ENCODE results near the gene TLE6. TPM values are rescaled to one million over a fixed set of nuclear protein-coding genes. Genes with fewer than 3 reads are reported as not detected.

Gene TLE6
- total and polyA plus RNA-seq, 2 donors from 2014 or later: 3.7 to 5.2 TPM

DNA sequence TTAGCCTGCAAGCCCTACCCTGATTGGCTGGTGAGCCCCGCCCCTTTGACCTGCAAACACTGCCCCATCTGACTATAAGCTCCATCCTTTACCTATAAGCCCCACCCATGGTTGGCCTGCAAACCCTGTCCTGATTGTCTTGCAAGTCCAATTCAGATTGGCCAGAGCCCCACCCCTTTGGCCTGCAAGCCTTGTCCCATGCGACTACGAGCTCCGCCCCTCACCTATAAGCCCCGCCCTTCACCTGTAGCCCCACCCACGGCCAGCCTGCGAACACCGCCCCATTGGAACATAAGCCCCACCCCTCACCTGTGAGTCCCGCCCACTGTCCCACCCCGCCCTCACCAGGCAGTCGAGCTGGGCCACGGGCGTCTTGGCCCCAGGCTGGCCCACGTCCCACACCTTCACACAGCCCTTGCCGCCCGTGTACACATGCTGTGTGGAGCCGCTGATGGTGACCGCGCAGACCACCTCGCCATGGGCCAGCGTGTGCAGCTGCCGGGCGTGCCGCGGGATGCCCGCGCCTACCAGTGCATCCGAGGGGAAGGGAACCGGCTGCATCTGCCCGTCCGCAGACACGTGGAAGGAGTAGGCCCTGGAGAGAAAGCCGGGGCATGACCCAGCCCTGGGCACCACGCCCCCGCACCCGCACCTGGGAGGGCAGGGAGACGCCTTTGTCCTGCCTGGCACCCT is 28.9 kb downstream of the TLE6 start:
- H3K9ac ChIP-seq (ENCODE audit: low read length in 3 of 3): no peak overlapping the region
- no peaks in the 10 kb centered on the region for H3K4me1 ChIP-seq (ENCODE audit: control insufficient read depth in 2 of 3, insufficient read depth in 2 of 3, low read depth in 1 of 3, low read length in 3 of 3)
- DNase-seq (peak in 2 of 5 donors; percentile 40 to 60), FAIRE-seq (no peak)
- no peak overlapping the region for H3K4me3 ChIP-seq (ENCODE audit: low read length in 3 of 3)
- intact Hi-C loops (cut with DNase I): no loop called here
- TF ChIP-seq, protein P1, sequence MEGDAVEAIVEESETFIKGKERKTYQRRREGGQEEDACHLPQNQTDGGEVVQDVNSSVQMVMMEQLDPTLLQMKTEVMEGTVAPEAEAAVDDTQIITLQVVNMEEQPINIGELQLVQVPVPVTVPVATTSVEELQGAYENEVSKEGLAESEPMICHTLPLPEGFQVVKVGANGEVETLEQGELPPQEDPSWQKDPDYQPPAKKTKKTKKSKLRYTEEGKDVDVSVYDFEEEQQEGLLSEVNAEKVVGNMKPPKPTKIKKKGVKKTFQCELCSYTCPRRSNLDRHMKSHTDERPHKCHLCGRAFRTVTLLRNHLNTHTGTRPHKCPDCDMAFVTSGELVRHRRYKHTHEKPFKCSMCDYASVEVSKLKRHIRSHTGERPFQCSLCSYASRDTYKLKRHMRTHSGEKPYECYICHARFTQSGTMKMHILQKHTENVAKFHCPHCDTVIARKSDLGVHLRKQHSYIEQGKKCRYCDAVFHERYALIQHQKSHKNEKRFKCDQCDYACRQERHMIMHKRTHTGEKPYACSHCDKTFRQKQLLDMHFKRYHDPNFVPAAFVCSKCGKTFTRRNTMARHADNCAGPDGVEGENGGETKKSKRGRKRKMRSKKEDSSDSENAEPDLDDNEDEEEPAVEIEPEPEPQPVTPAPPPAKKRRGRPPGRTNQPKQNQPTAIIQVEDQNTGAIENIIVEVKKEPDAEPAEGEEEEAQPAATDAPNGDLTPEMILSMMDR (IDR thresholded peaks at IDR 0.05; ENCODE audit: borderline replicate concordance, extremely low read depth, insufficient read depth): no peak
- peaks cover 0 to 8% (median 5%) of the 10 kb centered on the region in 3 donors for H3K36me3 ChIP-seq (ENCODE audit: control insufficient read depth in 2 of 3, insufficient read depth in 3 of 3, low read length in 3 of 3)
- H3K27me3 ChIP-seq (ENCODE audit: control insufficient read depth, insufficient read depth, low read length): no peaks in the 10 kb centered on the region
- H3K9me3 ChIP-seq (ENCODE audit: control insufficient read depth in 2 of 3, insufficient read depth in 1 of 3, low read length in 3 of 3): no peaks in the 10 kb centered on the region
- no peak overlapping the region for H3K27ac ChIP-seq (ENCODE audit: low read depth in 2 of 2, low read length in 2 of 2)

DNA sequence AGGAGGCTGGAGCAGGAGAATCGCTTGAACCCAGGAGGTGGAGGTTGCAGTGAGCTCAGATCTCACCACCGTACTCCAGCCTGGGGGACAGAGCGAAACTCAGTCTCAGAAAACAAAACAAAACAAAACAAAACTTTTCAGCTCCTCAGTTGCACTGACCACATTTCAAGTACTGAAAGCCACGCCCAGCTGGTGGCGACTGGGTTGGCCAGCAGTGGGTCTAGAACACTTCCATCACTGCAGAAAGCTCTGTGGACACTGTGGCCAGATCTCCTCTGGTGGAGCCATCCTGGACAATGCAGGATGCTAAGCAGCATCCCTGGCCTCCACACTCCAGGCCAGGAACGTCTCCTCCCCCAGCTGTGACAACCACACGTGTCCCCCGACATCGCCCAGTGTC is 30.6 kb downstream of the TLE6 start:
- TF ChIP-seq, protein P1 (IDR thresholded peaks at IDR 0.05; ENCODE audit: borderline replicate concordance, extremely low read depth, insufficient read depth): no peak
- FAIRE-seq: no peak
- peaks cover 0 to 8% (median 5%) of the 10 kb centered on the region in 3 donors for H3K36me3 ChIP-seq (ENCODE audit: control insufficient read depth in 2 of 3, insufficient read depth in 3 of 3, low read length in 3 of 3)
- intact Hi-C loops (cut with DNase I): no loop called here
- no peaks in the 10 kb centered on the region for H3K9me3 ChIP-seq (ENCODE audit: control insufficient read depth in 2 of 3, insufficient read depth in 1 of 3, low read length in 3 of 3)
- H3K4me1 ChIP-seq (ENCODE audit: control insufficient read depth in 2 of 3, insufficient read depth in 2 of 3, low read depth in 1 of 3, low read length in 3 of 3): no peaks in the 10 kb centered on the region
- H3K27me3 ChIP-seq (ENCODE audit: control insufficient read depth, insufficient read depth, low read length): no peaks in the 10 kb centered on the region
- no peak overlapping the region for H3K9ac ChIP-seq (ENCODE audit: low read length in 3 of 3)
- no peak overlapping the region for H3K27ac ChIP-seq (ENCODE audit: low read depth in 2 of 2, low read length in 2 of 2)
- DNase-seq: no peak
- no peak overlapping the region for H3K4me3 ChIP-seq (ENCODE audit: low read length in 3 of 3)

DNA sequence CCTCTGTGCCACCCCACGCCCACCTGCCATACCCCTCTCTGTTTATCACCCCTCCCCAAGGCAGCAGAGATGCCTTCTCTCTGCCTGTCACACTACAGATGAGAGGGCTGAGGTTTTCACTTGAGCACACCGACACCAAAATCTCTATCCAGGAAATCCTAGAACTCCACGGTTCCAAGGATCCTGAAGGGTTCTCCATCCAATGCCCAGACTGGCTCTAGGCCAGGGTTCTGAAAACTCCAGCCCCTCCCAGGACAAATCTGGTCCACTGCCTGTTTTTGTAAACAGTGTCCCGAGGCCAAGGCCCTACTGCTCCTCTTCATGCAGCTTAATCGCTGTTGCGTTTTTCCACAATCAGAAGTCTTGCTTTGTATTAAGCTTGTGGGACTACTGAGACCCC is 31.6 kb downstream of the TLE6 start:
- no peaks in the 10 kb centered on the region for H3K27me3 ChIP-seq (ENCODE audit: control insufficient read depth, insufficient read depth, low read length)
- TF ChIP-seq, protein P1 (IDR thresholded peaks at IDR 0.05; ENCODE audit: borderline replicate concordance, extremely low read depth, insufficient read depth): no peak
- no peaks in the 10 kb centered on the region for H3K4me1 ChIP-seq (ENCODE audit: control insufficient read depth in 2 of 3, insufficient read depth in 2 of 3, low read depth in 1 of 3, low read length in 3 of 3)
- peaks cover 0 to 15% (median 5%) of the 10 kb centered on the region in 3 donors for H3K36me3 ChIP-seq (ENCODE audit: control insufficient read depth in 2 of 3, insufficient read depth in 3 of 3, low read length in 3 of 3)
- FAIRE-seq (no peak), DNase-seq (no peak)
- H3K9me3 ChIP-seq (ENCODE audit: control insufficient read depth in 2 of 3, insufficient read depth in 1 of 3, low read length in 3 of 3): no peaks in the 10 kb centered on the region
- intact Hi-C loops (cut with DNase I): no loop called here
- H3K4me3 ChIP-seq (ENCODE audit: low read length in 3 of 3): no peak overlapping the region
- H3K9ac ChIP-seq (ENCODE audit: low read length in 3 of 3): no peak overlapping the region
- H3K27ac ChIP-seq (ENCODE audit: low read depth in 2 of 2, low read length in 2 of 2): no peak overlapping the region
